Loucy (cell line): ENCODE data around the gene NEU4.

ENCODE experiments used
- CTCF ChIP-seq: fragments of 200-600 bp; sonication (generic); conservative IDR thresholded peaks from 2 replicates; pipeline ENCODE4 v1.5.1; 2014; ENCODE audit warnings: mild to moderate bottlenecking, antibody characterized with exemption, low read length
- EZH2phosphoT487 ChIP-seq: fragments of 200-600 bp; IDR thresholded peaks from 2 replicates; pipeline ENCODE4 v1.6.1; 2018; ENCODE audit warnings: antibody characterized with exemption, mild to moderate bottlenecking, moderate library complexity, borderline replicate concordance

DNA sequence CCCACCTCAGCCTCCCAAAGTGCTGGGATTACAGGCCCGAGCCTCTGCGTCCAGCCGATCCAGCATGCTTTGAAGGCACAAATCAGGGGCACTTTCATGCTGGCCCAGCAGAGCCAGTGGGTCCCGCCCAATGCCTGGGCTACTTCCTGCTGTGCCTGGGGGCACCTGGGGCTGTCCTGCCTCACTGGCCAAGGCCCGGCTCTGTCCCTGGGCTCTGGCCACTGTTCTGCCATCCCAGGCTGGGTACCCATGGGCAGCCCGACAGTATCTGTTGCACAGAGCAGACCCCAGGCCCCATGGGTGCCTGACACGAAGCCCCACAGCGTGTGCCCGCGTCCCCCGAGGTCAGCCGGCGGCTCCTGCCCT, 39.2 kb upstream of the NEU4 start:
- TF ChIP-seq CTCF = no peak
- no peak for TF ChIP-seq EZH2phosphoT487
